GM21786 (cell line): ENCODE measurements around the gene SLC4A4.

Source experiments
- ATAC-seq: cut with Tn5 transposase; IDR thresholded peaks from one replicate; pipeline ENCODE4 v1.9.1; 2021; ENCODE audit not compliant: unreplicated experiment

The SLC4A4 gene

GRCh38 chr4:71526637-71527406, 188.0 kb downstream of the SLC4A4 start:
- peak; percentile 65 for ATAC-seq

GRCh38 chr4:71532407-71532806, 193.6 kb downstream of the SLC4A4 start:
- ATAC-seq = no peak

- ATAC-seq = no peak
Observed at GRCh38 chr4:71533121-71533520, 194.3 kb downstream of the SLC4A4 start.

GRCh38 chr4:71537551-71538065, 198.8 kb downstream of the SLC4A4 start:
- no peak for ATAC-seq

- no peak for ATAC-seq
Observed at GRCh38 chr4:71538528-71538927, 199.7 kb downstream of the SLC4A4 start.

GRCh38 chr4:71540749-71541269, 202.0 kb downstream of the SLC4A4 start:
- ATAC-seq = peak; percentile 62

GRCh38 chr4:71541541-71541940, 202.7 kb downstream of the SLC4A4 start:
- no peak for ATAC-seq

GRCh38 chr4:71545168-71545567, 206.3 kb downstream of the SLC4A4 start:
- no peak for ATAC-seq

- no peak for ATAC-seq
Observed at GRCh38 chr4:71549516-71550160, 210.8 kb downstream of the SLC4A4 start.

GRCh38 chr4:71550220-71551165, 211.7 kb downstream of the SLC4A4 start:
- ATAC-seq = no peak

GRCh38 chr4:71553605-71554004, 214.8 kb downstream of the SLC4A4 start:
- ATAC-seq = no peak

- ATAC-seq = no peak
Observed at GRCh38 chr4:71554025-71554424, 215.2 kb downstream of the SLC4A4 start.

- ATAC-seq = peak; percentile 92
Observed at GRCh38 chr4:71558248-71558647, 219.4 kb downstream of the SLC4A4 start.

GRCh38 chr4:71559957-71560571, 221.2 kb downstream of the SLC4A4 start:
- no peak for ATAC-seq

- no peak for ATAC-seq
Observed at GRCh38 chr4:71564775-71565174, 226.0 kb downstream of the SLC4A4 start.

- ATAC-seq = no peak
Observed at GRCh38 chr4:71566856-71567255, 228.0 kb downstream of the SLC4A4 start.

- no peak for ATAC-seq
Observed at GRCh38 chr4:71568131-71568530, 229.3 kb downstream of the SLC4A4 start.

GRCh38 chr4:71570492-71570891, 231.7 kb downstream of the SLC4A4 start:
- ATAC-seq = no peak

- ATAC-seq = no peak
Observed at GRCh38 chr4:71571346-71571745, 232.5 kb downstream of the SLC4A4 start.

- no peak for ATAC-seq
Observed at GRCh38 chr4:71583971-71584370, 245.2 kb downstream of the SLC4A4 start.

GRCh38 chr4:71584585-71584984, 245.8 kb downstream of the SLC4A4 start:
- ATAC-seq = no peak
